Neural progenitor cell (in vitro differentiated cells): ENCODE measurements around the gene MSI1.
"Not testable (repeated sequence)": the region's sequence is repeated elsewhere in the genome, so short reads cannot be mapped to it uniquely, and the experiment has no call there.

Experiments
- CTCF ChIP-seq: fragments of 200-600 bp; sonication (generic); IDR thresholded peaks from 2 replicates; pipeline ENCODE4 v1.5.1; 2017; ENCODE audit warnings: antibody characterized with exemption, mild to moderate bottlenecking
- EZH2 ChIP-seq: fragments of 200-600 bp; sonication (generic); IDR thresholded peaks from 2 replicates; pipeline ENCODE4 v1.6.1; 2017; ENCODE audit warnings: antibody characterized with exemption, mild to moderate bottlenecking, moderate library complexity

- peak; percentile 70 for TF ChIP-seq CTCF
- not testable (repeated sequence) for TF ChIP-seq EZH2
Observed at GRCh38 chr12:120335447-120335846, 33.5 kb downstream of the MSI1 start.
